ENCODE results near the gene PTPRCAP.
"Not testable (repeated sequence)": the region's sequence is repeated elsewhere in the genome, so short reads cannot be mapped to it uniquely, and the experiment has no call there.

The PTPRCAP gene

GRCh38 chr11:67437082-67437808 is at the start of gene PTPRCAP:
Gene PTPRCAP, minus strand, starts transcription at chr11:67437682. Its CDS starts 63 bp downstream, at chr11:67437619.
- no peak for DNase-seq

GRCh38 chr11:67486481-67487195 is 49.2 kb upstream of the PTPRCAP start:
- no peak for DNase-seq

GRCh38 chr11:67485873-67486361 is 48.4 kb upstream of the PTPRCAP start:
- DNase-seq = not testable (repeated sequence)

GRCh38 chr11:67484847-67485311 is 47.4 kb upstream of the PTPRCAP start:
- DNase-seq = no peak

- no peak for DNase-seq
Measured at GRCh38 chr11:67483831-67484665, 46.6 kb upstream of the PTPRCAP start.

GRCh38 chr11:67482827-67483798 is 45.6 kb upstream of the PTPRCAP start, which contains the start of gene AIP:
Gene AIP, plus strand, starts transcription at chr11:67483026. Its CDS starts 133 bp downstream, at chr11:67483159.
- DNase-seq = peak; percentile 85

- DNase-seq = no peak
Measured at GRCh38 chr11:67482275-67482826, 44.9 kb upstream of the PTPRCAP start.

- not testable (repeated sequence) for DNase-seq
Measured at GRCh38 chr11:67477344-67478050, 40.0 kb upstream of the PTPRCAP start.

GRCh38 chr11:67476692-67477091 is 39.2 kb upstream of the PTPRCAP start:
- not testable (repeated sequence) for DNase-seq

- DNase-seq = no peak
Measured at GRCh38 chr11:67472882-67473281, 35.4 kb upstream of the PTPRCAP start.

GRCh38 chr11:67470337-67471002 is 33.0 kb upstream of the PTPRCAP start:
- no peak for DNase-seq

- no peak for DNase-seq
Measured at GRCh38 chr11:67469508-67469811, 32.0 kb upstream of the PTPRCAP start.

GRCh38 chr11:67468759-67469507 is 31.5 kb upstream of the PTPRCAP start, which contains the start of gene TMEM134:
Gene TMEM134, minus strand, starts transcription at chr11:67469251. Its CDS starts 59 bp downstream, at chr11:67469192.
- DNase-seq = peak; percentile 39

GRCh38 chr11:67468456-67468758 is 30.9 kb upstream of the PTPRCAP start:
- DNase-seq = no peak

- DNase-seq = no peak
Measured at GRCh38 chr11:67468056-67468455, 30.6 kb upstream of the PTPRCAP start.

GRCh38 chr11:67466962-67467771 is 29.7 kb upstream of the PTPRCAP start:
- no peak for DNase-seq

- no peak for DNase-seq
Measured at GRCh38 chr11:67466367-67466766, 28.9 kb upstream of the PTPRCAP start.

- DNase-seq = not testable (repeated sequence)
Measured at GRCh38 chr11:67465530-67465929, 28.0 kb upstream of the PTPRCAP start.

- no peak for DNase-seq
Measured at GRCh38 chr11:67465189-67465510, 27.7 kb upstream of the PTPRCAP start.

Data from DMS 273 treated with DMSO at 0.1 percent for 48 hours (cell line).